ENCODE measurements around the gene TMEM151B. TPM values are rescaled to one million over a fixed set of nuclear protein-coding genes. Genes with fewer than 3 reads are reported as not detected.

The TMEM151B gene
- total RNA-seq, 4 donors from 2014 or later: 0.27 to 0.57 TPM; not detected in 2

GRCh38 chr6:44223319-44224028 lies 46.8 kb upstream of the TMEM151B start, which contains the start of gene SLC29A1:
Gene SLC29A1 (plus strand): TSS chr6:44223595. CDS start chr6:44227314, 3,719 bp downstream.
- H3K4me1 ChIP-seq: peaks cover 0 to 76% (median 10%) of the 10 kb centered on the region in 4 donors

GRCh38 chr6:44224029-44224964 lies 46.0 kb upstream of the TMEM151B start:
- Histone ChIP-seq H3K36me3 (no peaks in the 10 kb centered on the region), H3K27me3 (no peaks in the 10 kb centered on the region), H3K9me3 (no peaks in the 10 kb centered on the region), H3K27ac (peak overlapping the region in 3 of 4 donors; percentile 61 to 72 (median 70)), H3K4me1 (peaks cover 0 to 68% (median 9%) of the 10 kb centered on the region in 4 donors), H3K4me3 (peak overlapping the region; percentile 53 to 78 (median 67))
- no peak for TF ChIP-seq CTCF (IDR thresholded peaks at IDR 0.05)
- TF ChIP-seq POLR2A (IDR thresholded peaks at IDR 0.05): no peak
- DNase-seq: no peak

More at GRCh38 chr6:44223319-44224028, 46.8 kb upstream of the TMEM151B start, which contains the start of gene SLC29A1:
- H3K36me3 ChIP-seq: no peaks in the 10 kb centered on the region
- no peaks in the 10 kb centered on the region for H3K27me3 ChIP-seq
- DNase-seq: peak; percentile 82 to 90 (median 86)
- H3K4me3 ChIP-seq: peak within 1 kb of the TSS; percentile 53 to 78 (median 67)
- peak within 1 kb of the TSS; percentile 49 to 72 (median 66) for H3K27ac ChIP-seq
- peak in 3 of 6 experiments; percentile 15 to 28 (median 16) for TF ChIP-seq CTCF (IDR thresholded peaks at IDR 0.05)
- TF ChIP-seq POLR2A (IDR thresholded peaks at IDR 0.05): no peak
- no peaks in the 10 kb centered on the region for H3K9me3 ChIP-seq

- DNase-seq: no peak
- H3K27me3 ChIP-seq: no peaks in the 10 kb centered on the region
- TF ChIP-seq CTCF (IDR thresholded peaks at IDR 0.05) (no peak), POLR2A (IDR thresholded peaks at IDR 0.05) (no peak)
- H3K27ac ChIP-seq: no peak overlapping the region
- no peaks in the 10 kb centered on the region for H3K36me3 ChIP-seq
- no peak overlapping the region for H3K4me3 ChIP-seq
- H3K4me1 ChIP-seq: peaks cover 0 to 63% (median 6%) of the 10 kb centered on the region in 4 donors
- H3K9me3 ChIP-seq: no peaks in the 10 kb centered on the region
Observed at GRCh38 chr6:44224965-44225305, 45.3 kb upstream of the TMEM151B start.

- Histone ChIP-seq H3K27ac (peak overlapping the region in 1 of 4 donors; percentile 45), H3K36me3 (no peaks in the 10 kb centered on the region), H3K9me3 (no peaks in the 10 kb centered on the region), H3K27me3 (no peaks in the 10 kb centered on the region), H3K4me1 (peaks cover 0 to 62% (median 5%) of the 10 kb centered on the region in 4 donors), H3K4me3 (no peak overlapping the region)
- DNase-seq: peak in 1 of 3 donors; percentile 21
- no peak for TF ChIP-seq POLR2A (IDR thresholded peaks at IDR 0.05)
- TF ChIP-seq CTCF (IDR thresholded peaks at IDR 0.05): no peak
Observed at GRCh38 chr6:44225579-44226325, 44.5 kb upstream of the TMEM151B start.
